Measurements from ENCODE around the gene ZNF30.
"Not testable (repeated sequence)": the region's sequence is repeated elsewhere in the genome, so short reads cannot be mapped to it uniquely, and the experiment has no call there.

Gene ZNF30

GRCh38 chr19:34960940-34961679, 34.4 kb downstream of the ZNF30 start:
- no peak for DNase-seq

GRCh38 chr19:34961775-34962686, 35.3 kb downstream of the ZNF30 start:
- no peak for DNase-seq

GRCh38 chr19:34962687-34963572, 36.2 kb downstream of the ZNF30 start:
- no peak for DNase-seq

GRCh38 chr19:34963573-34964406, 37.1 kb downstream of the ZNF30 start, which contains the start of gene ZNF792:
TSS of gene ZNF792 (minus strand) at chr19:34964229. CDS start at chr19:34963662, 567 bp downstream.
- peak; percentile 67 for DNase-seq

GRCh38 chr19:34964598-34964997, 37.9 kb downstream of the ZNF30 start:
- DNase-seq, result no peak

- DNase-seq, result not testable (repeated sequence)
Measured at GRCh38 chr19:34965505-34965904, 38.8 kb downstream of the ZNF30 start.

- no peak for DNase-seq
Measured at GRCh38 chr19:34967551-34967950, 40.8 kb downstream of the ZNF30 start.

GRCh38 chr19:34969721-34970120, 43.0 kb downstream of the ZNF30 start:
- DNase-seq, result no peak

- not testable (repeated sequence) for DNase-seq
Measured at GRCh38 chr19:34970185-34970780, 43.6 kb downstream of the ZNF30 start.

- no peak for DNase-seq
Measured at GRCh38 chr19:34972163-34972705, 45.5 kb downstream of the ZNF30 start.

- no peak for DNase-seq
Measured at GRCh38 chr19:34974646-34975045, 47.9 kb downstream of the ZNF30 start.

GRCh38 chr19:34975056-34975455, 48.4 kb downstream of the ZNF30 start:
- no peak for DNase-seq

GRCh38 chr19:34976611-34977010, 49.9 kb downstream of the ZNF30 start:
- no peak for DNase-seq

- DNase-seq, result peak; percentile 16
Measured at GRCh38 chr19:34979819-34980640, 53.3 kb downstream of the ZNF30 start.

- no peak for DNase-seq
Measured at GRCh38 chr19:34982275-34982674, 55.6 kb downstream of the ZNF30 start.

- no peak for DNase-seq
Measured at GRCh38 chr19:34983786-34984185, 57.1 kb downstream of the ZNF30 start.

- DNase-seq, result no peak
Measured at GRCh38 chr19:34984287-34984686, 57.6 kb downstream of the ZNF30 start.

- DNase-seq, result no peak
Measured at GRCh38 chr19:34985249-34986022, 58.7 kb downstream of the ZNF30 start.

GRCh38 chr19:34988119-34988518, 61.4 kb downstream of the ZNF30 start:
- DNase-seq, result no peak

Data from activated CD4-positive, CD25-positive, alpha-beta regulatory T cell treated with anti-CD3 and anti-CD28 coated beads, Interleukin-2, amount 50 U/mL, for 72 hours (primary cell).